ENCODE results near the gene ARMC8.

DNA sequence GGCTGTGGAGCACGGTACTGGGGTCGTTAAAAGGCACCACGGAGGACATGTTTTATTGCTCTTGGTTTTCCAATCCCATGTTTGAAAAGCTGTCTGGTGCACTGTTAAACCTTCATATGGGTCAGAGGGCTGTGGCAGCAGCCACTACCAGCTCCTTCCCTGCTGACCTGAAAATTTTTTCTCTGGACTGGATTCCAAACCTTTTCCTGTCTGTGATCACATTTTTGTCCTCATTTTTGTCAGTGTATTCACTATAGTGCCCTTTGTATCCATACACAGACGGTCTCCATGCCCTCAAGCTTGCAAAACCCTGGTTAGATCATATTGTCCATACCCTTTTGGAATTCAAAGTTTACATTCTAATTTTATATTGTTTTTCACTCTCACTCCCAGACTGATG, 72.0 kb downstream of the ARMC8 start:
- TF ChIP-seq, protein P1, sequence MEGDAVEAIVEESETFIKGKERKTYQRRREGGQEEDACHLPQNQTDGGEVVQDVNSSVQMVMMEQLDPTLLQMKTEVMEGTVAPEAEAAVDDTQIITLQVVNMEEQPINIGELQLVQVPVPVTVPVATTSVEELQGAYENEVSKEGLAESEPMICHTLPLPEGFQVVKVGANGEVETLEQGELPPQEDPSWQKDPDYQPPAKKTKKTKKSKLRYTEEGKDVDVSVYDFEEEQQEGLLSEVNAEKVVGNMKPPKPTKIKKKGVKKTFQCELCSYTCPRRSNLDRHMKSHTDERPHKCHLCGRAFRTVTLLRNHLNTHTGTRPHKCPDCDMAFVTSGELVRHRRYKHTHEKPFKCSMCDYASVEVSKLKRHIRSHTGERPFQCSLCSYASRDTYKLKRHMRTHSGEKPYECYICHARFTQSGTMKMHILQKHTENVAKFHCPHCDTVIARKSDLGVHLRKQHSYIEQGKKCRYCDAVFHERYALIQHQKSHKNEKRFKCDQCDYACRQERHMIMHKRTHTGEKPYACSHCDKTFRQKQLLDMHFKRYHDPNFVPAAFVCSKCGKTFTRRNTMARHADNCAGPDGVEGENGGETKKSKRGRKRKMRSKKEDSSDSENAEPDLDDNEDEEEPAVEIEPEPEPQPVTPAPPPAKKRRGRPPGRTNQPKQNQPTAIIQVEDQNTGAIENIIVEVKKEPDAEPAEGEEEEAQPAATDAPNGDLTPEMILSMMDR (IDR thresholded peaks at IDR 0.05; ENCODE audit: borderline replicate concordance, extremely low read depth, low read length, poor library complexity, severe bottlenecking), result no peak
- no peak for TF ChIP-seq EZH2 (IDR thresholded peaks at IDR 0.05; ENCODE audit: borderline replicate concordance, low read depth, low read length, severe bottlenecking)
